M059J (cell line): ENCODE measurements around the gene PXYLP1. TPM values are rescaled to one million over a fixed set of nuclear protein-coding genes. Genes with fewer than 3 reads are reported as not detected.

Experiments used
- DNase-seq: peaks from one replicate; pipeline ENCODE4 v3.0.0-alpha.2; 2012; ENCODE audit warnings: low read depth
- total RNA-seq: library from RNA; depleted of rRNA; stranded (reverse); fragments of >200 nt; shearing (Covaris generic); gene quantifications from 2 replicates; pipeline ENCODE4 v1.2.3, GENCODE V29; 2014

PXYLP1 gene
- total RNA-seq, 1 experiment from 2014 or later, result 17.7 TPM

GRCh38 chr3:141229132-141229531 is 2.5 kb upstream of the PXYLP1 start:
- no peak for DNase-seq

DNA sequence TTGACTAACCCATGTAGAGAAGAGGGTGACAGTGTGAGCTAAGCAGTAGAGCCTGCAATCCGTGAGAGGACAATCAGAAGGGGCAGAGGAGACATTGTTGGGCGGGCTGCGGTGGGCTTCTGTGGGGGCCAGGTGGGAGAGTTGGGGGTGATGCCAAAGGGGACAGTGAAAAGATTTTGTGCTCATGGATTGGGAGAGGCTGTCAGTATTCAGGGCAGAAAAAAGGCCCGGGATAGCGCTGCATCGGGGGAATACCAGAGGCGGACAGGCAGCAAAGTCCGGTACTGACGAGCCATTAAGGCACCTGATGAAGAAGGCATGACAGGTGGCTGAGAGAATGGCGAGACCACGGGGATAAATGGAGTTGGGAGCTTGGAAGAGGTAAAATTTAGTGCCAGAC is 1.3 kb upstream of the PXYLP1 start:
- DNase-seq, result no peak

DNA sequence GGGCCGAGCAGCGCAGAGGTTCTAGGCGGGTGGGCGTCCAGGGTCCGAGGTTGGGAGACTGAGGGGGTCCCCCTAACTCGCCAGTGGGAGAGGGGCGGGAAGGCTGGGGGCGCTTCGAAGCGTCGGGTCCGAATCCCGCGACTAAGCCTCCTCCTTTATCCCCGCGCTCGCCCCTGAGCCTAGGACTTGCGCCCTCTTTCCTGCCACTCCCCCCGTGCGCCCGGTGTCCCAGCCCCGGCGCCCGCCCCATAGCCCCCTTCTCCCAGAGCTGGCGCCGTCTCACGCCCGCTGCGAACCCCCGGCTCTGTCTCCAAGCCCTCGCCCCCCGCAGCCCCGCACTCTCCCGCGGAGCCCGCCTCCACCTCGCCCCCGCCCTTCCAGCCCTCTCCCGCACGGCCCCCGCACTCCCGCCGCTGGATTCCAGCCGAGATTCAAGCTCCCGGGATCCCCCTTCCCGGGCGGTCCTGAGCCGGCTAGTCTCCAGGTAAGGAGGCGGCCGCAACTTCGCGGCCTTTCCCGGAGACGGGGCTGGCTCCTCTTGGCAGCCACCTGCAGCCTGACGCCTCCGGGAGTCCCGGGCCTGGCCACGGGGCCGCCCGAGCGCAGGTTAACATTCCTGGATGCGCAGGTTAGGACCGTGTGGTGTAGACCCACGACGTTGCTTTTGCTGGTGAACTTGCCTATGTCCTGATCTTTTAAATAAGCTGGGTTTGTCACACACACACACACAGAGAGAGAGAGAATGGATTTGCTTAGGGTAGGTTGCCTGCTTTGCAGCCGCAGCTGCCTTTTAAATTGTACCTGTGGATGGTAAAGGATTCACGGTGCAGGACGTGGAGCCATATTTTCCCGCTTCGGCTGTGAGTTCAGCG is 563 bp downstream of the PXYLP1 start:
- peak; percentile 36 for DNase-seq

DNA sequence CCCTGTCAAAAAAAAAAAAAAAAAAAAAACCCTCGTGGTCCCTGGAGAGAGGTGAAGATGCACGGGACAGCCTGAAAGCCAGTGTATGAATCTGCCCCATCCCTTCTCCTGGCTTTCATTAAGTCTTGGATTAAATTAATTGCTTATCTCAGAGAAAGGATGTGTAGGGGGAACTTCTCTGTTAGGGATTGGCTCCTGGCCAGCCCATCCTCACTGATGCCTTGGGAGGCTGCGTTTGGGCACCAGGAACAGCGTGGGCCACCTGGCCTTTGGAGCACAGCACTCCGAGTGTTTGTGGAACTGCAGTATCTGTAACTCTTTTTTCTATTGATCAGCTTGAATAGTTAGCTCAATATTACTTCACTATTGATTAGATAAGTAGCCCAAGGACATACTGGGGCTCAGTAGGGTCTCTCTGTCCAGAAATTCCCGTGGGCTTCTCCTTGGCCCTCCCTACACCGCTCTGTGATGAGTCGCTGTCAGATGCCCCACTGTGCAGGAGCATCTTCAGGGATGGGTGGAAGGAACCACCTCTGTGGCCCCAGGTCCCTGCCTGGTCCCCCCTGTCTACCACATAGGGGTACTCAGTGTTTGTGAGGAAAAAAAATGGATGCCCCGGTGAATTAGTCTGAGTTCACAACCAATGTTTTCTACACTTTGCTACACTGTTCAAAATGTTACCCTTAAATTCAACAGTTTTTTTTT is 2.0 kb downstream of the PXYLP1 start:
- no peak for DNase-seq

DNA sequence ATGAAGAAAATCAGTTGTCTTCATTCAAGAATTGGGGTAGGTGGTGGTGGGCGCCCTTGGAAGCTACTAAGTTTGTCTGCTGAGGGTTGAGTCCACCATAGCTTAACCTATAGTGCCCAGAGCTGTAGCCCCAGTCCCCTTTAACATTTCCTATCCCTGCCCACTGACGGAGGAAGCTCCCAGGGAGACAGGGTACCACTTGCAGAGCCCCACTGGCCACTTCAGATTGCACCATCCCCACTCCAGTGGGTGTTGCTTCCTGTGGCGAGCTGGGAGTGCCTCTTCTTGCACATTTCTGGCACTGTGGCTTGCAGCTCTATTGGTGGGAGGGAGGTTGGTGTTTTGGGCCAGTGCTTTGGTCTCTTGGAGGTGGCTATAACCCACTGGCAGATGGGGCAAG is 2.7 kb downstream of the PXYLP1 start:
- no peak for DNase-seq

GRCh38 chr3:141235661-141236171 is 4.1 kb downstream of the PXYLP1 start:
- no peak for DNase-seq

DNA sequence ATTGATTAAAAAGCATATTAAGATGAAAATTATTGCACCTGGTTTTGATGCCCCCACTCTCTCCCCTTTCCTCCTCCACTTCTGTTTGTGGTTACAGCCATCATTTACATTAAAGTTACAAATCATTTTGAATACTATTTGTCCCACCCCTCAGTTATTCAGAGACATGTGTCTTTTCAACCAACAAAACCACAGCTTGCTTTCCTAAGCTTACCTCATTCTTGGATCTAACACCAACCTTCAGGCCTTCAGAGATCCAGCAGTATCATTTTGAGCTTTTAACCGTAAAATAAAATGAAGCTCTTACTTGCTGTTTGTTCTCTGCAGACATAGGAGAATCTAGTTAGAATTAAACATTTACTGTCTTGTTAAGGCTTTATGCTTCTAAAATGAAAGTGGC is 4.7 kb downstream of the PXYLP1 start:
- no peak for DNase-seq

DNA sequence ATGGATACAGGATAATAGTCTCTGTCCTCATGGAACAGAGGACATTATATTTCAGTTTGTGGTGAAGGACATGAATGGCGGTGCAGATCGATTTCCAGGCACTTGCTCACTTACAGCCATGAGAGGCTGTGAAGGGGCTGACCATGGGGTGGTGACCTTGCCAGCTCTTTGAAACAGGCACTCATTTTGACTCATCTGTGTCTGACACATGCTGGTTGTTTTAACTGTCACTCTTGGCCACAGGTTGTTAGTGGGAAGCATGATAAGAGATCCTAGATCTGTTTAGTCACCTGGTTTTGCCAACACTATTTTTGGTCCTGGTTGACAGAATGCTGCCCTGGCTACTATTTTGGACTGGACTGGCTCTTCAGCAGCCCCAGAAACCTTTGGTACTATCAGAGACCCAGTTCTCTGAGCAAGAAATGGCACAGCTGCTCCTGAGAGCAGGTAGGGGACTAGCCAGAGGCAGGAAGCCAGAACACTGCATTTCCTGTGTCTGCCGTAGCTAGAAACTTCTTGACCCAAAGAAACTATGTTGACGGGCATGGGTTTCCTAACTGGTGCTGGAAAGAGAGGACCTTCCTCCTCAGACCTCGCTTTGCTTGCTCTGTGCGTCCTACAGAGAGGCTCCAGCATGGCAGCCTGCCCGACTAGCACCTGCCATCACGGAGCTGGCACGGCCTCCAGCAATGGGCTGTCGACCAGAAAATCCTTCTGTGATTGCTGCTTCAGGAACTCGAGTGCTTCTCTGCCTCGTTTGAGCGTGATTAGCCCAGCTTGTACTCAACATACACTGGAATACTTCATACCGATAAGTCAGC is 6.3 kb downstream of the PXYLP1 start:
- peak; percentile 80 for DNase-seq

- peak; percentile 45 for DNase-seq
Measured at GRCh38 chr3:141239511-141240281, 8.1 kb downstream of the PXYLP1 start.

GRCh38 chr3:141240286-141240685 is 8.7 kb downstream of the PXYLP1 start:
- peak; percentile 91 for DNase-seq

- peak; percentile 93 for DNase-seq
Measured at GRCh38 chr3:141240687-141241615, 9.3 kb downstream of the PXYLP1 start.

DNA sequence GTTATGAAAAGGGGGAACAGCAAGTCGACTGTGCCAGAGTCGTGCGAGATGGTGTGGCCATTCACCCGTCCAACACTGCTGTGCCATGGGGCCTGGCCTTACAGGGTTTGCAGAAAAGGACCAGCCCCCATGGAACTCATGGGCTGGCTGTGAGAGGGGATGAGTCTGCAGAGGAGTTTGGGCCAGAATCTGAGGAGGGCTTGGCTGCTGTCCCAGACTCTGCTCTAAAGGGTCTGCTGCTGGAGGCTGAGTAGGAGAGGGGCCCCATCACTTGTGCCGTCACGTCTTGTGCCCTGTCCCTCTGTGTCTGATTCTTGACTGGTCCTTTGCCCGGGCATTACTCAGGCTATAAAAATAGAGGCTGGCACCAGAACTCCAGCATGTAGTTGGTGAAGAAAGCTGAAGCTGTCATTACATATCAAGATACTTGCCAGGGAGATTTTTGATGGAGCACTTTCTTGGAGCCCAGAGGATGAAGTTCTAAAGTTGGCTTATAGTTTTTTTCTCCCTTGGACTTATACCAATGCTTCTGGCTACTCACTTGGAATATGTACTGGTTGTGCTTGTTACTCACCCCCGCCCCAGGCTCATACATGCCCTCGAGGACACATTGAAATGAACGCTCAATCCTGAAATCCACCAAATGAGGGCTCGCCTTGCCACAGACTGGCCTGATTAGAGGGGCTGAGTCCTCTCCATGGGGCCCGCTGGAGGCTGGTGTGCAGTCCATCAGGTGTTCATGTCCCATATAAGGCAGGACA is 10.2 kb downstream of the PXYLP1 start:
- no peak for DNase-seq

- DNase-seq, result no peak
Measured at GRCh38 chr3:141242377-141243092, 10.9 kb downstream of the PXYLP1 start.

DNA sequence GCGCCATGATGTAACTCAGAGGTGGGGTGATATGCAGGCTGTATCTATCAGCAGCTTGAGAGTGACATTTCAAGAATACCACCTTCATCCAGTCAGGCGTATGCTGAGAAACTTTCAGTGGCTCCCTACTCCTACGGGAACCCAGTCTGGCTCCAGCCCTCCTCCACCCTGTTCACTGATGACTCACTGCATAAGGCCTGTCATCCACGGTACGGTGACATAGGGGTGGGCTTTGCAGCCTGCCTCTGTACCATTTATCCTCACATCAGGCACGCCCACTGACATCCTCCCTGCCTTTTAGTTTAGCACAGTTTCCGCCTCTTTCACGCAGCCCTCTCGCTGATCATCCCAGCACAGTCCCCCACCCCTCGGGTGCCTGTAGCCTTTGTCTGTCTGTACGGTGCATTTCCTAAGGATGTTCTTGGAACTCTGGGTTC is 11.7 kb downstream of the PXYLP1 start:
- DNase-seq, result peak; percentile 57

GRCh38 chr3:141246224-141246957 is 14.8 kb downstream of the PXYLP1 start:
- no peak for DNase-seq

- DNase-seq, result no peak
Measured at GRCh38 chr3:141246958-141247301, 15.3 kb downstream of the PXYLP1 start.

GRCh38 chr3:141248064-141248463 is 16.4 kb downstream of the PXYLP1 start:
- DNase-seq, result no peak

GRCh38 chr3:141249041-141249440 is 17.4 kb downstream of the PXYLP1 start:
- DNase-seq, result no peak
